Esophagus squamous epithelium (tissue), 4 donors: ENCODE data around the gene NKX2-2.

Experiments used
- CTCF ChIP-seq, 6 experiments: fragments of 450-650 bp in 4 of 6; fragments of 200-600 bp in 2 of 6; sonication (generic) in 2 of 6; IDR thresholded peaks; one replicate each; pipeline ENCODE4 v1.5.1; 2016 to 2019; ENCODE audit warnings: antibody characterized with exemption in 6 of 6, mild to moderate bottlenecking in 4 of 6, moderate library complexity in 4 of 6
- POLR2A ChIP-seq, 4 donors: fragments of 450-650 bp; IDR thresholded peaks; one replicate each; pipeline ENCODE4 v1.6.1; 2017; ENCODE audit warnings: antibody characterized with exemption in 4 of 4, mild to moderate bottlenecking in 4 of 4, moderate library complexity in 3 of 4

- no peak for TF ChIP-seq CTCF (IDR thresholded peaks at IDR 0.05)
- no peak for TF ChIP-seq POLR2A (IDR thresholded peaks at IDR 0.05)
These were observed 12.9 kb upstream of the NKX2-2 start for GRCh38 chr20:21526776-21527175.
